GM20431 (cell line): ENCODE data around the gene MEGF11.
"Not testable (repeated sequence)": the region's sequence is repeated elsewhere in the genome, so short reads cannot be mapped to it uniquely, and the experiment has no call there.

Source experiments
- in situ Hi-C: fragments of 300-500 bp; cut with MseI, MboI; formaldehyde crosslinking; loops from one replicate; pipeline ENCODE4 v1.15.0; 2020; ENCODE audit warnings: low sequenced_read_pairs; ENCODE audit not compliant: unreplicated experiment

The MEGF11 gene

DNA sequence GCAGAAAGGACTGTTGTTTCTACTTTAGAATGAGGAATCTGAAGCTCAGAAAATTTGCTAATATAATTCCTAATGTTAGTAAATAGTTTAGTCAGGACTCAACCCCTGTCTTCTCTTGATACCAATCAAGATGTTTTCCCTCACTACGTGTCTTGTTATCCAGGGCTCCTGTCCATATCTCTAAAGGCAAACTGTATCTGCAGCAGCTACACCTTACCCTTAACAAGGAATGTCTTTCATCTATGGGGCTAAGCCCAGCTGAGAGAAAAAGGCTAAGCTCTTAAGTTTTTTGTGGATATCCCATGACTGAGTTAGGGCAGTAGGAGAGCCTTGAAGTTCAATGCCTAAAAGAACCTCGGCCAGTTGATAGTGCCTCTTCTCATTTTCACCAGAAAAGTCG is 351.7 kb downstream of the MEGF11 start:
- in situ Hi-C loops = loop anchor here (25.0 kb wide), 1 partner anchor 385 kb away; the partner anchor contains the start of gene DIS3L

DNA sequence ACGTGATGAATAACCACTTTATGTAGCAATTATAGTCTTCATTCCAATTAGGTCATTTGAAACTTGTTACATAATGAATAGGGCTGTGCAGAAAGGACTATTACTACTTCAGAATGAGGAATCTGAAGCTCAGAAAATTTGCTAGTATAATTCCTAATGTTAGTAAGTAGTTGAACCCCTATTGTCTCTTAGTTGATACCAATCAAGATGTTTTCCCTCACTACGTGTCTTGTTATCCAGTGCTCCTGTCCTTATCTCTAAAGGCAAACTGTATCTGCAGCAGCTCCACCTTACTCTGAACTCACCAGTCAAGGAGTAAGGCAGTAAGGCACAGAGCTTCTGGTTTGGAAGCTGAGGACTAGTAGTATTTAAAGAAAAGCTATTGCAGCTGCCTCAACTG is 352.2 kb downstream of the MEGF11 start:
- in situ Hi-C loops = loop anchor here (25.0 kb wide), 1 partner anchor 386 kb away; the partner anchor contains the start of gene DIS3L

DNA sequence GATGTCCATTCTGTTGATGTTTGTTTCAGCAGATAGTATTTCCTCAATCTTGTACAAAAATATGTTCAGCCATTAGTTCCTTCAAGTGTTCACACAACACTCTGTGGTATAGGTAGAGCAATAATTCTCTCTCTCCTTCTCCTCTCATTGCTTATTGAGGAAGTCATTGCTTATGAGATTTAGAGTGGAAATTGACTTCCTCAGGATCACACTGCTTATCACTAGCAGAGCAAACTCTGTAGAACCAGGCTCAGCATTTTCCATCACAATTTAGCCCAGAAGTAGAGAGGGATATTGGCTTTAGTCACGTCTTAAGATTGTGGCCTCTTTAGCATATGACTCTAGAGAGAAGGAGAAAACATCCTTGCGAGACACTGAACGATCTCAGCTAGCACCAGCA is 353.1 kb downstream of the MEGF11 start:
- in situ Hi-C loops = loop anchor here (25.0 kb wide), 1 partner anchor 387 kb away; the partner anchor contains the start of gene DIS3L

DNA sequence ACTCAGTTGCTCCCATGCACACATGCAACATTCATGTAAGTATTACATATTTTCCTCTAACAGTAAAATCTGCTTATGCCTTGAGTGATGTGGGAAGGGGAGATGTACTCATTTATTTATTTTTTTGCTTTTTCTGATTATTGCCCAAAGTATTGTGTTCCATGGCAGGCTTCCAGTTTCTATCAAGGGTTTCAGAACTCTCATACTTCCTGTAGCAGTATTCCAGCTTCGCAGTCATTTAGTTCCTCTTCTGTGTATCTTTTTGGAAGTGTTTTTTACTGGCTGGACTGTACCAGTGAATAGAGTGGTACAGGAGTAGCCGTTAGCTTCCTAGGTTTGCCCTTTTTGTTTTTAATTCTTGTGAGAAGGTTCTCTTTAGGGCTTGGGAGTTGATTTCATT is 357.3 kb downstream of the MEGF11 start:
- in situ Hi-C loops = no loop called here

DNA sequence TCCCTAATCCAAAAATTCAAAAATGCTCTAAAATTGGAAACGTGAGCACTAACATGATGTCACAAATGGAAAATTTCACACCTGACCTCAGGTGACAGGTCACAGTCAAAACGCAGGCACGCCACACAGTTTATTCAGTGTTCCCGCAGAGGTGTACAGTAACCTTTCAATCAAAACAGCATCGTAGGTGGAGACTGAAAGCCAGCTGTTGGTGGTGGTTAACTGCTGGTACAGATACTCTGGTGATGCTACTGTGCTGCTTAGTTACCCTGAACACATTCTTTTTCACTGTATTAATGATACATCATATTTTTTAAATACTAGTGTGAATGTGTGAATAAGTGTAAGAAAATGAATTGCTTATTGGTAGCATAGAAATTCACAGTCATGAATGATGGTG is 360.5 kb downstream of the MEGF11 start:
- in situ Hi-C loops = no loop called here

DNA sequence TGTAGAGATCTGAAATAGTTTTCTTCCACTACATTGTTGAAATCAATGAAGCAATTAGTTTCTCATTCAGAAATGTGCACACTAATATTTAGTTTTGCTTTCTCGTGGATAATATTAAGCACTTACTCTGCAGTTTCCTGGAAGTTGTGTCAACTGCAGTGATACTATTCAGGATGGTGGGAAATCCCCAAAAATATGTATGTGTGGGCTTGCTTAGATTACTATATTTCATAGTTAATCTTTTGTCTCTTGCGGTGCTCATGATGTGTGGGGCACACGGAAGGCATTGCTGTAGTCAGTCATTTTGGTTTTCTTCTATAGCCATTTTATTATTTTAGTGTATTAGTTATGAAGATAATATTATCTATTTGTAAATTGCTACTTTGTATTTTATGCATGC is 364.6 kb downstream of the MEGF11 start:
- in situ Hi-C loops = no loop called here

DNA sequence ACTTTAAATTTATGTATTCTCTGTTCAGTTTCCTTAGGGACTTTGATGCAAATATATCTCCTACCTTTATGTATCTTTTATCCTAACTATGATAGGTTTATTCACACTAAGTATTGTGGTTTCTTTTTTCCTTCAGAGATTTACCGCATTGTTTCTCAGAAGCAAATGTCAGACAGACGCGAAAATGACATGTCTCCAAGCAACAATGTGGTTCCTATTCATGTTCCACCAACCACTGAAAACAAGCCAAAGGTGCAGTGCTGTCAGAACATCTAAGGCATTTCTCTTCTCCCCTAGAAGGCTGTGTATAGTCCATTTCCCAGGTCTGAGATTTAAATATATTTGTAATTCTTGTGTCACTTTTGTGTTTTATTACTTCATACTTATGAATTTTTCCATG is 366.0 kb downstream of the MEGF11 start:
- in situ Hi-C loops = no loop called here

DNA sequence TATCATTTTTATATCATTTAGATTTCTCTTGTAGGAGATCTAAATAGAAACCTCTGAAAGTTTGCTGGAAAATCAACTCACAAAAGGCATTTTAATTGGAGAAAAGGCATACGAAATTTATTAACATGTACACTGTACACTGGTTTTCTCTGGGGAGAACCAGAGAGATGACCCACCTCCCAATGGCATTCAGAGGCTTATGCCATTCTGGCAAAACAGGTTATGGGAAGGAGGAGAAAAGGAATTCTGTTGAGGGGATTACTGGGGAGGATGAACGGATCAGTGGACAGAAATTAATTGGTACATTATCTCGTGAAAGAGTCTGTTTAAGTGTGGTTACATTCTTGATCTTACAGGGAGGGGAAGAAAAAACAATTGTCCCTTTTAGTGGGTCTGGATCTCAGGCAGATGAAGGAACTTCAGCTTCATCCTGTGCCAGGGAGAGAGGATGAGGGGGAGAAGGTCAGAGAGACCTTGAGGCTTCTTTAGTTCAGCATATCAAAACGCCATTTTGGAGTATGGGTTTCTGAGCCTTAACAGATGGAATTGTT is 367.8 kb downstream of the MEGF11 start:
- in situ Hi-C loops = no loop called here

DNA sequence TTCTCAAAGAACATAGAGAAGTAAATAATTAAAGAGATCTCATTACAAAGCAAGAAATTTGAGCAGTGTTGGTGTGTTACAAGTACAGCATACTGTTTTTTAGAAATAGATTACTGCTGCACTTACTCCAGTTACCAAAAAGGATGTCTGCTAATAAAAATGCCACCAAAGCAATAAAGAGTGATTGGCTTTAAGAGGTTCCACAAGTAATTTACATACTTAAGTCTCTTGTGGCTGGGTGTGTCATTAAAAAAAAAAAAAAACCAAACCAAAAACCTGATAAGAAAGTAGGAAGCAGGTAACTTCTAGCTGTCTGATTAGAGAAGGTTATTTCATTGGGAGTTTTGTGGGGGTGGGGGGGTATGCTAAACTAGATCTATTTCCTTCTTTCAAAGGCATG is 369.0 kb downstream of the MEGF11 start:
- in situ Hi-C loops = no loop called here

DNA sequence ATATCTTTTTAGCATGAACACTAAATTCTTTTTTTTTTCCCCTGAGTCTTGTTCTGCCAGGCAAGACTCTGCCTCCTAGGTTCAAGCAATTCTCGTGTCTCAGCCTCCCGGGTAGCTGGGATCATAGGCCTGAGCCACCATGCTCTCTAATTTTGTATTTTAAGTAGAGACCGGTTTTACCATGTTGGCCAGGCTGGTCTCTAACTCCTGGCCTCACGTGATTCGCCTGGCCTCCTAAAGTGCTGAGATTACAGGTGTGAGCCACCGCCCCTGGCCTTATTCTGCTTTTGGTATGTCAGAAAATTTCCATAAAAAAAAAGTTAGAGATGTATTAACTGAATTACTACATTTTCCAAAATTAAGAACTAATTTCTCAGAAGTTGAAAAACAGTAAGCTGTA is 370.0 kb downstream of the MEGF11 start:
- in situ Hi-C loops = no loop called here

DNA sequence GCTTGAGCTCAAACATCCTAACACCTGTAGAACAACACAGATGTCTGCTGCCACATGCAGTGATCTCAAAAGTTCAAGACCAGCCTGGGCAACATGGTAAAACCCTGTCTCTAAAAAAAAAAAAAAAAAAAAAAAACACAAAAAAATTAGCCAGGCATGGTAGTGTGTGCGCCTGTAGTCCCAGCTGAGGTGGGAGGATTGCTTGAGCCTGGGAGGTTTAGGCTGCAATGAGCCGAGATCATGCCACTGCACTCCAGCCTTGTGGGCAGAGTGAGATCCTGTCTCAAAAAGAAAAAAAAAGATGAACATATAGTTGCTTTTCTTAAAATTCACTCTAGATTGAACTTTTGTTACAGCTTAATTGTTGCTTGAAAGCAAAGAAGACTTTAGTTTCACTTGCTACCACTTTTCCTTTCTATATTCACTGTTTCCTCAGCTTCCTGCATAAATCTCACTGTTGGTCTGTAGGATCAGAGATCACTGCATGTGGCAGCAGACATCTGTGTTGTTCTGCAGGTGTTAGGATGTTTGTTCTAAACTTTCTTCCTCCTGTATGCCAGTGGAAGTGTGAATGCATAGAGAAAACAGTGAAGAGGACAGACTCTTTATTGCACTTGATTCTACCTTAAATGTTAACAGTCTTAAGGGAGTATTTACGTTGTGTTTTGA is 371.6 kb downstream of the MEGF11 start:
- in situ Hi-C loops = no loop called here

DNA sequence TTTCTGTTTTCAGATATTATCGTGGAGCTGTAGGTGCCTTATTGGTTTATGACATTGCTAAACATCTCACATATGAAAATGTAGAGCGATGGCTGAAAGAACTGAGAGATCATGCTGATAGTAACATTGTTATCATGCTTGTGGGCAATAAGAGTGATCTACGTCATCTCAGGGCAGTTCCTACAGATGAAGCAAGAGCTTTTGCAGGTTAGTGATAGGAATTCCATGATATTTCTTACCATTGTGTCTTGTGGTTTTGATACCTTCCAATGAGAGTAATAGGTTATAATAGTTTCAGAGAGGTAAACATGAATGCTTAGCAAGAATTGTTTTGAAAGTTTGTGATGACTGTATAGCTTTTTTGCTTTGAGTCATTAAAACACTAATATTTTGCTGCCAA is 375.8 kb downstream of the MEGF11 start:
- in situ Hi-C loops = no loop called here

DNA sequence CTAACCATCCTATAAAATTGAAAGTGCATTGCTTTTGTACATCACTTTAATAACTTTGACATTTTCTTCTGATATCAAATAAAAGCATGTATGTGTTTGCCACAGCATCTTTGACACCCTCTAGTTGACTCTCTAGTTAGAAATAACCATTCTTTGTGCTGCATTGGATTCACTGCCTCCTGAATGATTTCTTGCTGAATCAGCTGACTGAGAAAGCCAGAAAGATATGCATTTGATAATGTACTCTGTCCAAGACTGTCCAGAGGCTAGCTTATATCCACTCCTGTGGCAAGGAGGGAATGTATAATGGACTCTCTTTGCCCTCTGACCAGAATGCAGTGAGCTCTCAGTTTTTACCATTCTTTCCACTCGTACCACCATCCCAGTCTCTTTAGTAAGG is 378.1 kb downstream of the MEGF11 start:
- in situ Hi-C loops = no loop called here

DNA sequence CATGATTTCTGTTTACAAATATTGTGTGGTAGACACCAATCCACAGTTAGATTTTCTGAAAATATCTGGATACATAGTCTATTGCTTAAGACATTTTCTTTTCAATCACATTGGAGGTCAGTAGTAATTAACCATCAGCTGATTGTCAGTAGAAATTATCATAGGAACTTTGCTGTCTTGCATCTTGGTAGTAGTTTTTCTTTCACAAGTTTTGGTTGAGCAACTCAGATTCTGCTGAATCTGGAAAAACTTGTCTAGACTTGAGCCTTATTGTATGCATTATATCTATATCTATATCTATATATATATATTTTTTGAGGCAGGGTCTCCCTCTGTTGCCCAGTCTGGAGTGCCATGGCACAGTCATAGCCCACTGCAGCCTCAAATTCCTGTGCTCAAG is 380.3 kb downstream of the MEGF11 start:
- in situ Hi-C loops = no loop called here

DNA sequence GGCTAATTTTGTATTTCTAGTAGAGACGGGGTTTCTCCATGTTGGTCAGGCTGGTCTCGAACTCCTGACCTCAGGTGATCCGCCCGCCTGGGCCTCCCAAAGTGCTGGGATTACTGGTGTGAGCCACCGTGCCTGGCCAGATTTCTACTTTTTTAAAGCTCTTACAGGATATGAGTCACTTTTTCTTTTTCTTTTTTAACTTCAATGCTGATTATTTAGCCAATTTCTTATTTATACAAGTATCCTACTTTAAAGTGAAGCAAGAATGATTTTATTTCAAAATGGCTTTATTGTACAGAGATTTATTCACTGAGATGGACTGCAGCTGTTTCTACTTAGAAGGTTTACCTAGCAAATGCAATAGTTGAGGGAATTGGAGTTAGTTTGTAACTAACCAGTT is 381.0 kb downstream of the MEGF11 start:
- in situ Hi-C loops = not testable (repeated sequence)

DNA sequence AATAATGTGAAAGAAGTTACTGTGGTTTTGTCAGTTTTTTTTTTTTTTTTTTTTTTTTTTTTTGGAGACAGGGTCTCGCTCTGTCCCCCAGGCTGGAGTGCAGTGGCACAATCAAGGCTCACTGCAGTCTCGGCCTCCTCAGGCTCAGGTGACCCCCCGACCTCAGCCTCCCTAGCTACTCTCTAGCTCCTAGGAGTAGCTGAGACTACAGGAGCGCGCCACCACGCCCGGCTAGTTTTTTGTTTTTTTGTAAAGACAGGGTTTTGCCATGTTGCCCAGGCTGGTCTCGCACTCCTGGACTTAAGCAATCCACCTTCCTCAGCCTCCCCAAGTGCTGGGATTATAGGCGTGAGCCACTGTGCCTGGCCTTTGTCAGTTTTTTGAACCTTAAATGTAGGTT is 381.7 kb downstream of the MEGF11 start:
- in situ Hi-C loops = not testable (repeated sequence)

DNA sequence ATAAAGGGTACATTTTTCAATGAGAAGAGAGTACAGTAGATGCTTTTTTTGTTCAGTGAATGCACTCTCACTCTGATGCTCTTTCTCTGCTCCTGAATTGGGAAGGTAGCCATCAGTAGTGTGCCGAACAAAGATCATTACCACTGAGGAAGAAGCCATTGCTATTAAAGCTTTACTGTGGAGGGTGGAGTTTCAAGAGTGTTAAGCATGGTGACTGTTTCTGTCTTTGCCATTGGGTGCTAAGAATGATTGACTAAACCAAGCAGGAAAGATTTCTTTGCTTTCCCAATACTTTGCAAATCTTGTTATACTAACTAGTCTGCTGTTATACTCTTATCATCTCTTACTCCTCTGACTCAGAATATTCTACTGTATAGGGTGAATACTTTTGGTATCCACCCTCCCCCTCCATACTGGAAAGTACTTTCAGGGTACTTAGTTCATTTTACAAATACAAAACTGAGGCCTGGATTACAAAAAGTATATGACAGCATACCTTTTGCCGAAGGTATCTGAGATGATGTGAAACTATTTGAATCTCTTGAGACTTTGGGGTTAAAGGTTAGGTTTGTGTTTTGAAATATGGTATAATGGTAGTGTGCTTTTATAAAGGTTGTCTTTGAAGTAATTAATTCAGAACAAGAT is 382.5 kb downstream of the MEGF11 start:
- in situ Hi-C loops = no loop called here

DNA sequence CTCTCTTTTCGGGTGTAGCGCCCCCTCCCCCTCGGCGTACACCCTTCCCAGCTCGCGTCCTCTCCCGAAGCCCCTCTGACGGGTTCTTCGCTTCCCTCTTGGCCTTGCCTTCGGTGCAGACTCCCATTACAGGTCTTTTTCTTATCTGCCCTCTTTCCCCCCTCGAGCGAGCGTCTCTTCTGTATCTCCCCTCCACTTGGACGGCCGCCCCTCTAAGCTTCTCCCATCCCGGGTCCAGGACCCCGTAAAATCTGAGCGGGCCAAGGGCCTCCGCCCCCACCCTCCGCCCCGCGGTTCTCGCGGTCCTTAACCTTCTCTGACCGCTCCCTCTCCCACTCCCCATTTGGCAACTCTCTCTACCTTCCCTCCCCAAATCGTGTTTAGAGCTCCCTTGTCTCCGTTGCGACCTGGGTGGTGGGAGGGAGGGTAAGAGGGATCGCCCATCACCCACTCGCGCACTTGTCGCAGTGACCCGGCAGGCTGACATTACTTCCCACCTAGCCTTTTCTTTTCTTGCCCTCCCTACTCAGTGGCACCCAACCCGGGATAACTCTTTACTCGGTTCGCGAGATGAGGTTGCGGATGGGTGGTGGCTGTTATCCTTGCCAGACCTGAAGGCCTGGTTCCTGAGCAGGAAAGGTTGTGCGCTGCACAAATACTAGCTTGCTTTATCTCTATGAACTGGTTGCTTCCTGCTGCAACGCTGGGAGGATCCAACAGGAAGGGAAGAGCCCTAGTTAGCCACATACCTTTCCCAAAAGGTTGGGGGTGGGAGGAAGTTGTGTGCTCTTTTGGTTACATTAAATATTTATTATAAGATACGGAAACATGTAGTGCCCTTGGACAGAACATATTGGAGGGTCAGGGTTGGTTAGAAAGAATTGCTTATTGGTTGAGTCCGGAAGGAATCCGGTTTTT is 383.3 kb downstream of the MEGF11 start:
- in situ Hi-C loops = no loop called here

DNA sequence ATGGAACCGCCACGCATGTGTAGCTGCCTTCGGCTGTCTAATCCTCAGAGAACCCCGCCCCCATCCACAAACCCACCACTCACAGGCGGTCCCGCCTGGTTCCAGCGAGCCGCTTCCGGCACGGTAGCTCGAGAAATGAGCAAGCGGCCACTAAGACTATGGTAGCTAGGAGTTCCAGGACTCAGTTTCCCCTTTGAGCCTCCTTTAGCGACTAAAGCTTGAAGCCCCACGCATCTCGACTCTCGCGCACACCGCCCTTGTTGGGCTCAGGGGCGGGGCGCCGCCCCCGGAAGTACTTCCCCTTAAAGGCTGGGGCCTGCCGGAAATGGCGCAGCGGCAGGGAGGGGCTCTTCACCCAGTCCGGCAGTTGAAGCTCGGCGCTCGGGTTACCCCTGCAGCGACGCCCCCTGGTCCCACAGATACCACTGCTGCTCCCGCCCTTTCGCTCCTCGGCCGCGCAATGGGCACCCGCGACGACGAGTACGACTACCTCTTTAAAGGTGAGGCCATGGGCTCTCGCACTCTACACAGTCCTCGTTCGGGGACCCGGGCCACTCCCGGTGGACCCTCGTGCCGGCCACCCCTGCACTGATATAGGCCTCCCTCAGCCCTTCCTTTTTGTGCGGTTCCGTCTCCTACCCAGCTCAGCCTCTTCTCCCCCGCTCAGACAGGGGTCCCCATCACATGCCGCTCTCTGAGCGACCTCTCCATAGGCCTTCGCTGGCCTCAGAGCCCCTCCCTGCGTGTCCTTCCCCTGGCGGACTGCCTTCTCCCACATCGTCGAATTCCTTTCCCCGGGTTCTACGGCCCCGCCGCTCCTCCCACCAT is 384.2 kb downstream of the MEGF11 start, which contains the start of gene RAB11A:
RAB11A (plus strand) TSS at position 366 of the 828 bp plus-strand sequence; CDS start at position 461, 95 bp downstream.
- in situ Hi-C loops = no loop called here
